K562 (cell line): ENCODE data around the gene VMP1. TPM values are rescaled to one million over a fixed set of nuclear protein-coding genes. Genes with fewer than 3 reads are reported as not detected.

Experiments used
- BACH1 ChIP-seq: fragments of 200-800 bp; sonication (Bioruptor generic); IDR thresholded peaks from 2 replicates; pipeline ENCODE4 v1.6.1; 2016; ENCODE audit warnings: missing genetic modification characterization, missing compliant biosample characterization
- E4F1 ChIP-seq: fragments of 250-450 bp; sonication (Bioruptor Pico); IDR thresholded peaks from 2 replicates; pipeline ENCODE4 v1.5.0; 2021; ENCODE audit warnings: mild to moderate bottlenecking, borderline replicate concordance
- HNRNPLL ChIP-seq: fragments of 200-400 bp; formaldehyde crosslinking; IDR thresholded peaks from 2 replicates; pipeline ENCODE4 v1.6.1; 2017; ENCODE audit warnings: low read length, low read depth, mild to moderate bottlenecking; ENCODE audit not compliant: poor library complexity, severe bottlenecking
- KDM4B ChIP-seq, 2 experiments: fragments of 450-650 bp in 1 of 2; sonication (generic) in 1 of 2; IDR thresholded peaks; 2 replicates each; pipeline ENCODE4 v1.6.1; 2016 to 2017; ENCODE audit warnings: borderline replicate concordance in 2 of 2, antibody characterized with exemption in 1 of 2, low read depth in 1 of 2, mild to moderate bottlenecking in 1 of 2
- KLF6 ChIP-seq: fragments of 250-450 bp; sonication (Bioruptor Pico); IDR thresholded peaks from 2 replicates; pipeline ENCODE4 v1.4.0; 2020; ENCODE audit warnings: mild to moderate bottlenecking, moderate library complexity, borderline replicate concordance
- MCM7 ChIP-seq, 2 experiments: fragments of 450-650 bp; IDR thresholded peaks; 2 replicates each; pipeline ENCODE4 v1.6.1; 2016 to 2018
- NR2F6 ChIP-seq: fragments of 450-650 bp; formaldehyde crosslinking; IDR thresholded peaks from 2 replicates; pipeline ENCODE4 v1.4.0; 2020; ENCODE audit warnings: mild to moderate bottlenecking
- PHF20 ChIP-seq: fragments of 450-650 bp; IDR thresholded peaks from 2 replicates; pipeline ENCODE4 v1.6.1; 2018; ENCODE audit not compliant: partially characterized antibody
- PRMT5 ChIP-seq: sonication (generic); formaldehyde crosslinking; IDR thresholded peaks from 2 replicates; pipeline ENCODE4 v1.5.0; 2020; ENCODE audit warnings: missing genetic modification reagents
- SMARCE1 ChIP-seq: fragments of 450-650 bp; IDR thresholded peaks from 2 replicates; pipeline ENCODE4 v1.7.1; 2016; ENCODE audit warnings: mild to moderate bottlenecking
- THRB ChIP-seq: fragments of 450-650 bp; formaldehyde crosslinking; conservative IDR thresholded peaks from 2 replicates; pipeline ENCODE4 v1.4.0; 2022; ENCODE audit warnings: mild to moderate bottlenecking, missing genetic modification characterization
- ZBTB5 ChIP-seq: fragments of 450-650 bp; IDR thresholded peaks from 2 replicates; pipeline ENCODE4 v1.6.1; 2017; ENCODE audit warnings: antibody characterized with exemption
- ZFPM2 ChIP-seq: fragments of 250-450 bp; sonication (Bioruptor Pico); IDR thresholded peaks from 2 replicates; pipeline ENCODE4 v1.5.1; 2022; ENCODE audit warnings: mild to moderate bottlenecking
- ZKSCAN1 ChIP-seq: fragments of 150-350 bp; IDR thresholded peaks from 2 replicates; pipeline ENCODE4 v1.6.1; 2016; ENCODE audit warnings: low read depth, low read length
- ZNF324 ChIP-seq: fragments of 250-450 bp; sonication (Bioruptor Pico); IDR thresholded peaks from 2 replicates; pipeline ENCODE4 v1.4.0; 2020; ENCODE audit warnings: mild to moderate bottlenecking
- ZNF609 ChIP-seq: sonication (generic); formaldehyde crosslinking; IDR thresholded peaks from 2 replicates; pipeline ENCODE4 v1.8.1; 2023; ENCODE audit warnings: missing genetic modification reagents, mild to moderate bottlenecking, borderline replicate concordance
- ZNF830 ChIP-seq: fragments of 250-450 bp; sonication (Bioruptor Pico); IDR thresholded peaks from 2 replicates; pipeline ENCODE4 v1.5.0; 2021; ENCODE audit warnings: mild to moderate bottlenecking
- polyA plus RNA-seq, 8 experiments: library from polyadenylated mRNA; depleted of rRNA in 4 of 8; stranded (reverse) in 5 of 8; unstranded in 3 of 8; fragments of >200 nt; fragmentation: Nextera tagmentation in 2 of 8; fragmentation: Illumina TruSeq in 1 of 8; extraction: Ambion mirVana in 2 of 8; extraction: Trizol in 1 of 8; gene quantifications; 2 replicates each; pipeline versions ENCODE4 v1.2.1 to v1.2.3, GENCODE V29; 2011 to 2014; ENCODE audit warnings: inconsistent platforms in 1 of 8, missing spikeins in 1 of 8
- total RNA-seq, 7 experiments: library from RNA; depleted of rRNA in 6 of 7; stranded (reverse); fragments of >200 nt in 6 of 7; fragmentation: Illumina TruSeq in 2 of 7; extraction: Trizol in 2 of 7; gene quantifications; 2 replicates each; pipeline versions ENCODE4 v1.2.1 to v1.2.3, GENCODE V29; 2011 to 2021; ENCODE audit warnings: low replicate concordance in 1 of 7

VMP1 gene
- total and polyA plus RNA-seq, 9 of the 15 experiments (the other 6 are each of a cell fraction or from before 2014, with no cell fraction given) = 123 to 304 (median 151) TPM

- TF ChIP-seq ZBTB5 = no peak
- no peak for TF ChIP-seq ZNF830 (CRISPR knock-in tag)
- no peak for TF ChIP-seq NR2F6 (CRISPR knock-in tag)
- TF ChIP-seq KDM4B (IDR thresholded peaks at IDR 0.05; ENCODE audit: borderline replicate concordance in 2 of 2, low read depth in 1 of 2) = no peak
- no peak for TF ChIP-seq HNRNPLL
- TF ChIP-seq KLF6 (CRISPR knock-in tag) = no peak; the same call in 1 of the 2 replicates
- no peak for TF ChIP-seq PHF20
- no peak for TF ChIP-seq ZNF324 (CRISPR knock-in tag)
- peak; percentile 57 for TF ChIP-seq BACH1 (tag)
- no peak for TF ChIP-seq THRB (CRISPR knock-in tag)
- TF ChIP-seq E4F1 (CRISPR knock-in tag) = no peak
- TF ChIP-seq MCM7 (IDR thresholded peaks at IDR 0.05) = no peak
- no peak for TF ChIP-seq ZNF609
- TF ChIP-seq ZKSCAN1 = no peak
- TF ChIP-seq SMARCE1 = peak; percentile 92
- TF ChIP-seq ZFPM2 (CRISPR knock-in tag) = no peak
- no peak for TF ChIP-seq PRMT5 (CRISPR knock-in tag)
Observed at GRCh38 chr17:59786536-59787319, 79.3 kb downstream of the VMP1 start (continued).
